Measurements from ENCODE around the gene CAMP.

CAMP gene

DNA sequence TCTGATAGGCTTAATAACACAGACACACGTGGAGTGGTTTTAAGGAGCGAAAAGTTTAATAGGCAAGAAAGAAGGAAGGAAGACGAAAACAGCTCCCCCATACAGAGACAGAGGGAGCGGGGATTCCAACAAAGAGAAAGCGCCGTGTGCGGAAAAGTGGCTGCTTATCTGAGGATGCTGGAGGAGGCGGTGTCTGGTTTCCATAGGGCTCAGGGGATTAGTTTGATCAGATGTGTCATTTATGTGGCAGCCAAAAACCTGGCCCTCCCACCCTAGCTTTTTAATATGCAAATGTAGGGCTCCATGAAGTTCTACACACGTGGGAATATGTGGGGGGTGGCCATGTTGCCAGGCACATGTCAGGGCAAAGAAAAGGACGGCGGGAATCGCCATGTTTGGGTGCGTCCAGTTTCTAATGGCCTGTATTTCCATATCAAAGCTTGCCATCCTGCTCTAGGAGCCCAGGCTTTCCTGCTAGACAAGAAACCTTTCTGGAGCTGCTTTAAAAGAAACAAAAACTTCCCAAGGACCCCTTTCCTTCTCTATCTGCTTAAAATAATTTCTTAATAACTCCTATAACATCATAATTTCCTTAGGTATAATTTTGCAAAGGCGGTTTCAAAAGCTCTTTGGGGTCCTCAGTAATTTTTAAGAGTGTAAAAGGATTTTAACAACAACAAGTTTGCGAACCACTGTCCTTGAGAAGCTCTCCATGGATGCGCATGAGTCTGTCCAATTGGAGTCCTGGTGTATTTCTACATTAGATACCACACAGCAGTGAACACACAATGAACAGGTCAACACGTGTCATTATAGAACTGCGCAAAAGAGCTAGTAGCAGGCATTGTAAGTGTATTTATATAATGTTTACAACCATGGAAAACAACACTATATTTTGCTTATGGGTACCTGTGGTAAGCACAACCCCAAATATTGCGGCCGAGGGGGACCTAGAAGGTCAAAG, 17.0 kb downstream of the CAMP start:
- TF ChIP-seq, protein P1, sequence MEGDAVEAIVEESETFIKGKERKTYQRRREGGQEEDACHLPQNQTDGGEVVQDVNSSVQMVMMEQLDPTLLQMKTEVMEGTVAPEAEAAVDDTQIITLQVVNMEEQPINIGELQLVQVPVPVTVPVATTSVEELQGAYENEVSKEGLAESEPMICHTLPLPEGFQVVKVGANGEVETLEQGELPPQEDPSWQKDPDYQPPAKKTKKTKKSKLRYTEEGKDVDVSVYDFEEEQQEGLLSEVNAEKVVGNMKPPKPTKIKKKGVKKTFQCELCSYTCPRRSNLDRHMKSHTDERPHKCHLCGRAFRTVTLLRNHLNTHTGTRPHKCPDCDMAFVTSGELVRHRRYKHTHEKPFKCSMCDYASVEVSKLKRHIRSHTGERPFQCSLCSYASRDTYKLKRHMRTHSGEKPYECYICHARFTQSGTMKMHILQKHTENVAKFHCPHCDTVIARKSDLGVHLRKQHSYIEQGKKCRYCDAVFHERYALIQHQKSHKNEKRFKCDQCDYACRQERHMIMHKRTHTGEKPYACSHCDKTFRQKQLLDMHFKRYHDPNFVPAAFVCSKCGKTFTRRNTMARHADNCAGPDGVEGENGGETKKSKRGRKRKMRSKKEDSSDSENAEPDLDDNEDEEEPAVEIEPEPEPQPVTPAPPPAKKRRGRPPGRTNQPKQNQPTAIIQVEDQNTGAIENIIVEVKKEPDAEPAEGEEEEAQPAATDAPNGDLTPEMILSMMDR (IDR thresholded peaks at IDR 0.05; ENCODE audit: insufficient read depth, low read length, poor library complexity, severe bottlenecking), result no peak
- H3K4me3 ChIP-seq (replicated peaks; ENCODE audit: low read depth, low read length), result peak overlapping the region; percentile 92
- DNase-seq (ENCODE audit: extremely low read depth, insufficient read length), result no peak
- no peaks in the 10 kb centered on the region for H3K27me3 ChIP-seq (replicated peaks; ENCODE audit: control insufficient read depth, insufficient read depth, low read length)
- no peaks in the 10 kb centered on the region; the same call in 1 of the 2 replicates for H3K36me3 ChIP-seq (ENCODE audit: control insufficient read depth, insufficient read depth, low read length)

DNA sequence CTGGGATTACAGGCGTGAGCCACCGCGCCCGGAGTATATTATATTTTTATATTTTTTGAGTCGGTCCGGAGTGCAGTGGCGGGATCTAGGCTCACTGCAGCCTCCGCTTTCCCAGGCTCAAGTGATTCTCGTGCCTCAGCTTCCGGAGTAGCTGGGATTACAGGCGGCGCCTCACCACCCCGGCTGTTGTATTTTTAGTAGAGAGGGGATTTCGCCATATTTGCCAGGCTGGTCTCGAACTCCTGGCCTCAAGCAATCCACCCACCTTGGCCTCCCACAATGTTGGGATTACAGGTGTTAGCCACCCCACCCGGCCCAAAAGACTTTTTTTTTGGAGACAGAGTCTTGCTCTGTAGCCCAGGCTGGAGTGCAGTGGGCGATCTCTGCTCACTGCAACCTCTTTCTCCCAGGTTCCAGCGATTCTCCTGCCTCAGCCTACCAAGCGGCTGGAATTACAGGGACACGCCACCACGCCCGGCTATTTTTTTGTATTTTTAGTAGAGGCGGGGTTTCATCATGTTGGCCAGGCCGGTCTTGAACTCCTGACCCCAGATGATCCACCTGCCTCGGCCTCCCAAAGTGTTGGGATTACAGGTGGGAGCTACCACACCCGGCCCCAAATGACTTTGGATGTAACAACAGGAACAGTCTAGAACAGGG, 18.6 kb downstream of the CAMP start:
- DNase-seq (ENCODE audit: extremely low read depth, insufficient read length), result no peak
- no peaks in the 10 kb centered on the region; the same call in 1 of the 2 replicates for H3K36me3 ChIP-seq (ENCODE audit: control insufficient read depth, insufficient read depth, low read length)
- TF ChIP-seq, protein P1 (IDR thresholded peaks at IDR 0.05; ENCODE audit: insufficient read depth, low read length, poor library complexity, severe bottlenecking), result no peak
- no peaks in the 10 kb centered on the region for H3K27me3 ChIP-seq (replicated peaks; ENCODE audit: control insufficient read depth, insufficient read depth, low read length)
- peak overlapping the region; percentile 92 for H3K4me3 ChIP-seq (replicated peaks; ENCODE audit: low read depth, low read length)

DNA sequence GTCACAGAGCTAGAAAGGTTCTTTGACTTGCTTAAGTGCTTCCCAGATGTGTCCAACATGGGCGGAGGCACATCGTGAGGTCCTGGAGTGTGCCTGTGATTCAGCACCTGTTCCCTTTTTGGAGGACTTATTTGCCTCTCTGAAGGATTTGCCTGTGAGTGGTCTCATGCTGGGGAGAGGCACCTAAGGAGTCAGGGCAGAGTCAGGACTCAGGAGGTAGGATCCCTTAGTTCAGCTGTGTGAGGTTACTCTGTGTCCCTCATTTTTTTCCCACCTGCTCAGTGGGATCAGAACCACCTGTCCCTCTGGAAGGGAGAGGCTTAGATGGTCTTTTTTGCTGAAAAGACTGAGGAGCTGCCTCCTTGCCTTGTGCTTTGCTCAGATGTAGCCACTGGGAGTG, 20.6 kb downstream of the CAMP start:
- Histone ChIP-seq H3K27me3 (replicated peaks; ENCODE audit: control insufficient read depth, insufficient read depth, low read length) (no peaks in the 10 kb centered on the region), H3K36me3 (ENCODE audit: control insufficient read depth, insufficient read depth, low read length) (peaks cover 6% of the 10 kb centered on the region), H3K4me3 (replicated peaks; ENCODE audit: low read depth, low read length) (no peak overlapping the region)
- no peak for DNase-seq (ENCODE audit: extremely low read depth, insufficient read length)
- TF ChIP-seq, protein P1 (IDR thresholded peaks at IDR 0.05; ENCODE audit: insufficient read depth, low read length, poor library complexity, severe bottlenecking), result no peak

DNA sequence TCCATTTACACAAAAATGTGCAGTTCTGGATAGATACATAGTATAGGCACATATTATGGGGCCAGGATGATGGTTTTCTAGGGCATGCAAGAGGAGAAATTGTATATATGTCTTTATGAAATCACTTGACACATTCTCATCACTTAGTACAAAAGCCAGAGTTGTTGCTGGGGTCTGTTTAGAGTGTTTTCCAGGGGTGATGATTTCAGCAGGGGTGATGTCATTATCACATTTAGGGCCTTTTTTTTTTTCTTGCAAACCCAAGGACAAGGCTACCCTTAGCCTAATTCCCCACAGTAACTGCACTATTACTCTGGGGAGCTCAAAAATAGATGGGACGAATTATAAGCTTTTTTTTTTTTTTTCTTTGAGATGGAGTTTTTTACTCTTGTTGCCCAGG, 21.2 kb downstream of the CAMP start:
- no peak overlapping the region for H3K4me3 ChIP-seq (replicated peaks; ENCODE audit: low read depth, low read length)
- no peak for DNase-seq (ENCODE audit: extremely low read depth, insufficient read length)
- H3K27me3 ChIP-seq (replicated peaks; ENCODE audit: control insufficient read depth, insufficient read depth, low read length), result no peaks in the 10 kb centered on the region
- TF ChIP-seq, protein P1 (IDR thresholded peaks at IDR 0.05; ENCODE audit: insufficient read depth, low read length, poor library complexity, severe bottlenecking), result no peak
- peaks cover 6% of the 10 kb centered on the region for H3K36me3 ChIP-seq (ENCODE audit: control insufficient read depth, insufficient read depth, low read length)

DNA sequence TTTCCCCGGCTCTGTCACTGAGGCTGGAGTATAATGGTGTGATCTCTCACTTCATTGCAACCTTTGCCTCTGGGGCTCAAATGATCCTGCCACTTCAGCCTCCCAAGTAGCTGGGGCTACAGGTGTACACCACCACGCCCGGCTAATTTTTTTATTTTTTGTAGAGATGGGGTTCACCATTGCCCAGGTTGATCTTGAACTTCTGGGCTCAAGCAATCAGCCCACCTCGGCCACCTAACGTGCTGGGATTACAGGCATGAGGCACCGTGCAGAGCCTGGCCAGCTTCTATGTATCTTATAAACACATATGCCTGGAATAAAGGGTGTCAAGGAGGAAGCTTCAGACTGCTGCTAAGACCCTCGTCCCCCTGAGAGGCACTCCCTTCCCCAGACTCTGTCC, 21.8 kb downstream of the CAMP start:
- TF ChIP-seq, protein P1 (IDR thresholded peaks at IDR 0.05; ENCODE audit: insufficient read depth, low read length, poor library complexity, severe bottlenecking), result no peak
- no peaks in the 10 kb centered on the region for H3K27me3 ChIP-seq (replicated peaks; ENCODE audit: control insufficient read depth, insufficient read depth, low read length)
- no peak overlapping the region for H3K4me3 ChIP-seq (replicated peaks; ENCODE audit: low read depth, low read length)
- no peak for DNase-seq (ENCODE audit: extremely low read depth, insufficient read length)
- H3K36me3 ChIP-seq (ENCODE audit: control insufficient read depth, insufficient read depth, low read length), result peaks cover 7% of the 10 kb centered on the region

All from GM06990 (cell line).